Left kidney (tissue), 2 donors: Measurements from ENCODE around the gene DDX10. TPM values are rescaled to one million over a fixed set of nuclear protein-coding genes. Genes with fewer than 3 reads are reported as not detected.
"Not testable (repeated sequence)": the region's sequence is repeated elsewhere in the genome, so short reads cannot be mapped to it uniquely, and the experiment has no call there.

ENCODE experiments used
- DNase-seq: peaks from one replicate; pipeline ENCODE4 v3.0.0-alpha.2; 2013
- polyA plus RNA-seq: library from polyadenylated mRNA; unstranded; fragments of 120-200 nt; gene quantifications from one replicate; pipeline ENCODE4 v1.2.1, GENCODE V29; 2013; ENCODE audit not compliant: insufficient read length

Gene DDX10
- polyA plus RNA-seq, 1 donor: 79.5 TPM

- no peak for DNase-seq
Measured at GRCh38 chr11:108648528-108648885, 16.4 kb upstream of the DDX10 start.

- DNase-seq: not testable (repeated sequence)
Measured at GRCh38 chr11:108654100-108654499, 10.8 kb upstream of the DDX10 start.

GRCh38 chr11:108654994-108655631 is 9.8 kb upstream of the DDX10 start:
- DNase-seq: peak; percentile 31

GRCh38 chr11:108662700-108663099 is 2.2 kb upstream of the DDX10 start:
- no peak for DNase-seq

- no peak for DNase-seq
Measured at GRCh38 chr11:108663154-108663877, 1.6 kb upstream of the DDX10 start.

- DNase-seq: no peak
Measured at GRCh38 chr11:108666373-108666772, 1.5 kb downstream of the DDX10 start.

- no peak for DNase-seq
Measured at GRCh38 chr11:108669286-108669685, 4.4 kb downstream of the DDX10 start.

- DNase-seq: no peak
Measured at GRCh38 chr11:108669711-108670110, 4.8 kb downstream of the DDX10 start.

GRCh38 chr11:108670451-108670850 is 5.6 kb downstream of the DDX10 start:
- DNase-seq: no peak

GRCh38 chr11:108672113-108672512 is 7.2 kb downstream of the DDX10 start:
- no peak for DNase-seq

- no peak for DNase-seq
Measured at GRCh38 chr11:108672786-108673185, 7.9 kb downstream of the DDX10 start.

GRCh38 chr11:108679045-108679444 is 14.2 kb downstream of the DDX10 start:
- no peak for DNase-seq

GRCh38 chr11:108680271-108680670 is 15.4 kb downstream of the DDX10 start:
- no peak for DNase-seq

GRCh38 chr11:108685419-108686130 is 20.7 kb downstream of the DDX10 start:
- no peak for DNase-seq

GRCh38 chr11:108693852-108694251 is 29.0 kb downstream of the DDX10 start:
- DNase-seq: no peak

- DNase-seq: no peak
Measured at GRCh38 chr11:108694846-108695245, 30.0 kb downstream of the DDX10 start.

GRCh38 chr11:108697872-108698473 is 33.1 kb downstream of the DDX10 start:
- DNase-seq: peak; percentile 69

- no peak for DNase-seq
Measured at GRCh38 chr11:108698844-108699642, 34.2 kb downstream of the DDX10 start.

- DNase-seq: no peak
Measured at GRCh38 chr11:108703916-108704315, 39.0 kb downstream of the DDX10 start.

GRCh38 chr11:108705061-108705460 is 40.2 kb downstream of the DDX10 start:
- no peak for DNase-seq

GRCh38 chr11:108708173-108708572 is 43.3 kb downstream of the DDX10 start:
- DNase-seq: no peak

- DNase-seq: no peak
Measured at GRCh38 chr11:108709741-108710140, 44.9 kb downstream of the DDX10 start.
